ENCODE results near the gene EMX2. TPM values are rescaled to one million over a fixed set of nuclear protein-coding genes. Genes with fewer than 3 reads are reported as not detected.
A peak's percentile ranks its signal among the peaks of the same experiment; 100 is the strongest.

EMX2 gene
- total RNA-seq, 1 donor from 2014 or later: 0.47 TPM

- TF ChIP-seq CTCF (IDR thresholded peaks at IDR 0.05; ENCODE audit: partially characterized antibody, unreplicated experiment): no peak
- Mint-ChIP-seq H3K4me1 (ENCODE audit: low read depth, unreplicated experiment) (peaks cover 24% of the 10 kb centered on the region), H3K36me3 (ENCODE audit: unreplicated experiment) (no peaks in the 10 kb centered on the region), H3K27me3 (ENCODE audit: unreplicated experiment) (peaks cover 3% of the 10 kb centered on the region), H3K27ac (ENCODE audit: unreplicated experiment) (no peak overlapping the region), H3K4me3 (ENCODE audit: unreplicated experiment) (no peak overlapping the region), H3K9me3 (ENCODE audit: unreplicated experiment) (peaks cover 10% of the 10 kb centered on the region)
- no peak for DNase-seq
Measured at GRCh38 chr10:117500456-117500855, 42.1 kb upstream of the EMX2 start.

DNA sequence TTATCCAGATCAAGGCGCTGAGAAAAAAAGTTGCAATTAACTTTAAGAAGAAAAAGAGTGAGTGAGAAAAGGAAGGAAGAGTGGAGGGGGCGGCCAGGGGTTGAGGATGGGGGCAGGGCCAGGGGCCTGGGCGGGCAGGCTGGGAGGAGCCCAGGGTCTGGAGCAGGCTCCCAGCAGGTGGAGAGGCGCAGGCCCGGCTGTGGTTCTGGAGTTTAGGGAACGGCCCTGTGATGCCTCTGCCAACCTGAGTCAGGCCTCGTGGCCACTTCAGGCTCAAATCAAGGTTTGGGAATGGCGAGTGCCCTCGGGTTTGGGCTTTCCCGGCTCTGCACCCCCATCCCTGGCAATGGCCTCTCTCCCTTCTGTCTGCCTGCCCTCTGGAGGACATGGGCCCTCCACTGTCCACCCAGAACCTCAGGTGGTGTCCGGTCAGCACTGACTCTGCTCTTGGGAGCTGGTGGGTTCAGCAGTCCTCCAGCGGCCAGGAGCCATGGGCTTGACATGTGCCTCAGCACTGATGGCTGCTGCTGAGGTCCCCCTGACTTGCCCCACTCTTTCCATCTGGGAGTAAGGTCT, 41.0 kb upstream of the EMX2 start:
- Mint-ChIP-seq H3K4me3 (ENCODE audit: unreplicated experiment) (no peak overlapping the region), H3K36me3 (ENCODE audit: unreplicated experiment) (no peaks in the 10 kb centered on the region), H3K27me3 (ENCODE audit: unreplicated experiment) (peaks cover 3% of the 10 kb centered on the region), H3K4me1 (ENCODE audit: low read depth, unreplicated experiment) (peaks cover 24% of the 10 kb centered on the region), H3K9me3 (ENCODE audit: unreplicated experiment) (peaks cover 11% of the 10 kb centered on the region), H3K27ac (ENCODE audit: unreplicated experiment) (no peak overlapping the region)
- no peak for DNase-seq
- TF ChIP-seq CTCF (IDR thresholded peaks at IDR 0.05; ENCODE audit: partially characterized antibody, unreplicated experiment): no peak

DNA sequence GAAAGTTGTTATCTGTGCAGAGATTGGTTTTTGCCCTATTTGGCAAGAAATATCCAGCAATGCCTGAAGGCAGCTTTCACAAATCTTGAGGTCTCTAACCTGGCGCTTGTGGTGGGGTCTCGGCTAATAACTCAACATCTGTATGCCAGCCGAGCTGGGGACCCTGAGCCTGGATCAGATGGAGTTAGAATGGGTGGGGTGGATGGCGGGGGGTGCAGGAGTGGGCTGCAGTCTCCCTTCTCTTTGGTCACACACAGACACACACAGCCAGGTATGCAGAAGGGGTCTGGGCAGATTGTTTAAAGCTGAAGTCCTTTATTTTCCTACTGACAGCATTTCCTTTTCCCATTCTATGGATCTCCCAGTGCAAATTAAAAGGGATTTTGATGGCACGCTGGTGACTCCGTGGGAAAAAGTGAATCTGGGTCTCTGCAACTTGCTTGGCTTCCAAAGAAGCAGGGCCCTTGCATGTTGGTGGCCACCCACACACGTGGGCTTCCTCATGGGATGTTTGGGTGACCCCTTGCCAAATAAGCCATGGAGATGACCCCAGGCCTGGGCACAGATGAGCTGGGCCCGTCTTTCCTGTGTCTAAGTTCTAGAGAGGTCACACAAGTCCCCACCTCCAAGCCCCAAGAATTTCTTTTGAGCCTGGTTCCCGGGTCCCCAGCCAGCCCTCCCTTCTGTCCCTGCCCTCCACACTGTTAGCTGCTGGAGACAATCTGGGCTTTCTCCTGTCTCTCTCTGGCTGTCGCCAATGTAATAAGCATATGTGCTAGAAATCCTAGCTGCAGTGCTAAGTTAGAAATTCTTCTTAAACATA, 39.9 kb upstream of the EMX2 start:
- DNase-seq: no peak
- peaks cover 11% of the 10 kb centered on the region for H3K9me3 Mint-ChIP-seq (ENCODE audit: unreplicated experiment)
- H3K36me3 Mint-ChIP-seq (ENCODE audit: unreplicated experiment): no peaks in the 10 kb centered on the region
- H3K4me1 Mint-ChIP-seq (ENCODE audit: low read depth, unreplicated experiment): peaks cover 24% of the 10 kb centered on the region
- peaks cover 3% of the 10 kb centered on the region for H3K27me3 Mint-ChIP-seq (ENCODE audit: unreplicated experiment)
- no peak for TF ChIP-seq CTCF (IDR thresholded peaks at IDR 0.05; ENCODE audit: partially characterized antibody, unreplicated experiment)
- H3K4me3 Mint-ChIP-seq (ENCODE audit: unreplicated experiment): peak overlapping the region; percentile 50
- peak overlapping the region; percentile 90 for H3K27ac Mint-ChIP-seq (ENCODE audit: unreplicated experiment)

GRCh38 chr10:117503244-117504205, 39.0 kb upstream of the EMX2 start:
- no peaks in the 10 kb centered on the region for H3K36me3 Mint-ChIP-seq (ENCODE audit: unreplicated experiment)
- peak overlapping the region; percentile 50 for H3K4me3 Mint-ChIP-seq (ENCODE audit: unreplicated experiment)
- peaks cover 11% of the 10 kb centered on the region for H3K9me3 Mint-ChIP-seq (ENCODE audit: unreplicated experiment)
- H3K27me3 Mint-ChIP-seq (ENCODE audit: unreplicated experiment): peaks cover 3% of the 10 kb centered on the region
- TF ChIP-seq CTCF (IDR thresholded peaks at IDR 0.05; ENCODE audit: partially characterized antibody, unreplicated experiment): no peak
- H3K27ac Mint-ChIP-seq (ENCODE audit: unreplicated experiment): peak overlapping the region; percentile 90
- H3K4me1 Mint-ChIP-seq (ENCODE audit: low read depth, unreplicated experiment): peaks cover 24% of the 10 kb centered on the region
- no peak for DNase-seq
